Activated CD8-positive, alpha-beta T cell treated with anti-CD3 and anti-CD28 coated beads for 36 hours (primary cell): Measurements from ENCODE around the gene HMOX2. TPM values are rescaled to one million over a fixed set of nuclear protein-coding genes. Genes with fewer than 3 reads are reported as not detected.

Experiments
- ATAC-seq: fragments of 200-7000 bp; cut with Tn5 transposase; one replicate; pipeline ENCODE4 v1.10.0; 2021; ENCODE audit warnings: mild to moderate bottlenecking, moderate library complexity
- CTCF ChIA-PET: fragments of 350-600 bp; sonication (Branson Sonifier 250); formaldehyde crosslinking; loops from one replicate; lab custom pipeline; 2021; ENCODE audit warnings: antibody characterized with exemption; lab: Charles Lee
- POLR2A ChIA-PET: fragments of 350-600 bp; sonication (Branson Sonifier 250); formaldehyde crosslinking; loops from one replicate; lab custom pipeline; 2021; ENCODE audit warnings: antibody characterized with exemption; lab: Charles Lee
- DNase-seq: peaks from one replicate; pipeline ENCODE4 v3.0.0-alpha.2; 2020
- H3K27ac Mint-ChIP-seq: one replicate; pipeline ENCODE4 v1.8.0; 2021; ENCODE audit warnings: mild to moderate bottlenecking, mixed read lengths
- H3K27me3 Mint-ChIP-seq: one replicate; pipeline ENCODE4 v1.8.0; 2021; ENCODE audit warnings: mixed read lengths
- H3K36me3 Mint-ChIP-seq: one replicate; pipeline ENCODE4 v1.8.0; 2021; ENCODE audit warnings: low read depth, mixed read lengths
- H3K4me1 Mint-ChIP-seq: one replicate; pipeline ENCODE4 v1.8.0; 2021; ENCODE audit warnings: low read depth, mixed read lengths
- H3K4me3 Mint-ChIP-seq: one replicate; pipeline ENCODE4 v1.8.0; 2021; ENCODE audit warnings: mild to moderate bottlenecking, moderate library complexity, mixed read lengths
- H3K9me3 Mint-ChIP-seq: one replicate; pipeline ENCODE4 v1.8.0; 2021; ENCODE audit warnings: mixed read lengths
- intact Hi-C: fragments of 100-400 bp; cut with micrococcal nuclease; formaldehyde crosslinking; loops from one replicate; pipeline ENCODE4 v1.10.0; 2022
- total RNA-seq, 2 experiments: library from RNA; stranded (reverse); gene quantifications; one replicate each; pipeline ENCODE4 v1.2.3, GENCODE V29; 2021
- TF ChIP-seq, protein P1 (sequence below): fragments of 200-600 bp; IDR thresholded peaks from one replicate; pipeline ENCODE4 v1.8.0; 2022; ENCODE audit warnings: antibody characterized with exemption, mild to moderate bottlenecking

HMOX2 gene
- total RNA-seq, 2 experiments from 2014 or later = 64.7 to 65.4 TPM

DNA sequence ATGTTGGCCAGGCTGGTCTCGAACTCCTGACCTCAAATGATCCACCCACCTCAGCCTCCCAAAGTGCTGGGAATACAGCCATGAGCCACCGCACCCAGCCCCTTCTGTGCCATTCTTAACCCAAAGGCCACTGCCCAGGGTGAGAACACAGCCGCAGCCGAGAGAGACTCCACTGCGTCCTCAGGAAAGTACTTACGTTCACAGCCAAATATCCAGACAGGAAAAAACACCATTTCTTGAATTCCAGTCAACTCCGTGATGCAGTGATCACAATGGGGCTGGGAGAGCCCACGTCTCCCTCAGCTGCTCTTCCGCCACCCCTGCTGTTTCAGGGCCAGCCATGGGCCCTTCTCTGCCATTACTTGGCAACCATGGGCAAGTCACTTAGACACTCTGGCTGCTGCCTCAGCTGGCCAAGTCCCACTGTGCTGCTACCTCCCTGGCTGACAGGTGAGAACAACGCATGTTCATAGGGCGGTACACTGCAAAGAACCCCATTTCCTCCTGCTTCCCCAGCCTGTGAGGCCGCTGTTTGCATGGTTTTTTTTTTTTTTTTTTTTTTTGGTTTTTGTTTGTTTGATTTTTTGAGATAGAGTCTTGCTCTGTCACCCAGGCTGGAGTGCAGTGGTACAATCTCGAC is 58.1 kb downstream of the HMOX2 start:
- intact Hi-C loops = no loop called here
- ATAC-seq (no peak), DNase-seq (no peak)
- POLR2A ChIA-PET = interaction anchor here (0.9 kb wide), 1 partner anchor 91 kb away, joined by 3 read pairs; no protein-coding TSS in a partner anchor
- no peak overlapping the region for H3K4me3 Mint-ChIP-seq
- H3K9me3 Mint-ChIP-seq = no peaks in the 10 kb centered on the region
- TF ChIP-seq, protein P1, sequence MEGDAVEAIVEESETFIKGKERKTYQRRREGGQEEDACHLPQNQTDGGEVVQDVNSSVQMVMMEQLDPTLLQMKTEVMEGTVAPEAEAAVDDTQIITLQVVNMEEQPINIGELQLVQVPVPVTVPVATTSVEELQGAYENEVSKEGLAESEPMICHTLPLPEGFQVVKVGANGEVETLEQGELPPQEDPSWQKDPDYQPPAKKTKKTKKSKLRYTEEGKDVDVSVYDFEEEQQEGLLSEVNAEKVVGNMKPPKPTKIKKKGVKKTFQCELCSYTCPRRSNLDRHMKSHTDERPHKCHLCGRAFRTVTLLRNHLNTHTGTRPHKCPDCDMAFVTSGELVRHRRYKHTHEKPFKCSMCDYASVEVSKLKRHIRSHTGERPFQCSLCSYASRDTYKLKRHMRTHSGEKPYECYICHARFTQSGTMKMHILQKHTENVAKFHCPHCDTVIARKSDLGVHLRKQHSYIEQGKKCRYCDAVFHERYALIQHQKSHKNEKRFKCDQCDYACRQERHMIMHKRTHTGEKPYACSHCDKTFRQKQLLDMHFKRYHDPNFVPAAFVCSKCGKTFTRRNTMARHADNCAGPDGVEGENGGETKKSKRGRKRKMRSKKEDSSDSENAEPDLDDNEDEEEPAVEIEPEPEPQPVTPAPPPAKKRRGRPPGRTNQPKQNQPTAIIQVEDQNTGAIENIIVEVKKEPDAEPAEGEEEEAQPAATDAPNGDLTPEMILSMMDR = no peak
- H3K4me1 Mint-ChIP-seq = peaks cover 54% of the 10 kb centered on the region
- peak overlapping the region; percentile 68 for H3K27ac Mint-ChIP-seq
- CTCF ChIA-PET = interaction anchor here (1.0 to 3.4 kb wide), 2 partner anchors 20 to 29 kb away, joined by 3 to 17 read pairs; no protein-coding TSS in a partner anchor
- no peaks in the 10 kb centered on the region for H3K27me3 Mint-ChIP-seq
- peaks cover 23% of the 10 kb centered on the region for H3K36me3 Mint-ChIP-seq

DNA sequence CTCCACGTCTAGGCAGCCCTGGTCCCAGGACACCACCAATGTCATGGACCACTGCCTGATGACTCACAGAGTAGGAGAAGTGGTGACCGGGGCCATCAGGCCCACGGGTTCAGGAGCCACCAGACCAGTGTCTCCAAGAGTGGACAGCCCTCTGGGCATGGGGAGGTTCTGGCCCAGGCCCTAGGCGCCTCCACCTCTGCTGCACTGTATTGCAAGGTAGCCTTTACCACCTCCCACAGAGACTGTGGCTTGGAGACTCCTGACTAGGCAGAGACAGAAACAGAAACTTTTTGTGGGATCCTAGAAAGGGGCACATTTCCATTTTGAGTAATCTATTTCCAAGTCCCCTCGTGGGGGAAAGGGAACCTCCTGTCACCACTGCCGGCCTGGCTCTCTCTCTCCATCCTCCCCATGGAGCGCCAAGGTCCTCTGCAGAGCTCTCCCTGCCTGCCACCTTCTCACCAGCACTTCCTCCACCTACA is 59.5 kb downstream of the HMOX2 start:
- TF ChIP-seq, protein P1 = no peak
- H3K4me1 Mint-ChIP-seq = peaks cover 42% of the 10 kb centered on the region
- peaks cover 28% of the 10 kb centered on the region for H3K36me3 Mint-ChIP-seq
- ChIA-PET CTCF (interaction anchor here (0.7 to 15.8 kb wide), 6 partner anchors 13 to 50 kb away, joined by 3 to 174 read pairs (median 4); no protein-coding TSS in a partner anchor), POLR2A (interaction anchor here (0.8 to 1.8 kb wide), 5 partner anchors 28 to 159 kb away, joined by 3 to 4 read pairs (median 3); no protein-coding TSS in a partner anchor)
- peak overlapping the region; percentile 29 for H3K4me3 Mint-ChIP-seq
- intact Hi-C loops = loop anchor here (5.0 kb wide), 1 partner anchor 58 kb away; the partner anchor contains the start of gene HMOX2
- DNase-seq = peak; percentile 57
- ATAC-seq = peak; percentile 45
- peaks cover 6% of the 10 kb centered on the region for H3K9me3 Mint-ChIP-seq
- no peaks in the 10 kb centered on the region for H3K27me3 Mint-ChIP-seq
- H3K27ac Mint-ChIP-seq = peak overlapping the region; percentile 83

DNA sequence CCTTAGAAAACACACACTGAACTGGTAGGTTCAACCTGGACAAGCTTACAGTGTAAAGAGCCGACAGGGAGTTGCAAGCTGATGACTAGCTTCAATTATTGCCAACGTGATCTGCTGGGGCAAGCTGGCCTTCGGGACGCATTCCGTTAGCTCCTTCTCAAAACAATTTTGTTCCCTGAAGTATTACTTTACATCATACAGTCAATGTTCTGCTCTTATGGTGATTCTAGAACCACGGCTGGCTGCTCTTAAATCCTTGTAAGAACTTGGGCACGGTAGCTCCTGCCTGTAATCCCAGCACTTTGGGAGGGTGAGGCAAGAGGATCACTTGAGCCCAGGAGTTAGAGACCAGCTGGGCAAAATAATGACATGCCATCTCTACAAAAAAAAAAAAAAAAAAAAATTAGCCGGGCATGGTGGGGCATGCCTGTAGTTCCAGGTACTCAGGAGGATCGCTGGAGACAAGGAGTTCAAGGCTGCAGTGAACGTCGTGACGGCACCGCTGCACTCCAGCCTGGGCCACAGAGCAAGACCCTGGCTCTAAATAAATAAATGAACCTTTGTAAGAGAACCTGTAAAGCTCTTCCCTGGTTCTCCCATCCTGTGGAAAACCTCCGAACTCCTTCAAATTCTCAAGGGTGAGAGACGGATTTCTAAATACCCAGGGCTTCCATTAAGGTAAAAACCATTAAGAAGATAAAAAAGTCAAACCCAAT is 60.4 kb downstream of the HMOX2 start:
- TF ChIP-seq, protein P1 = no peak
- Mint-ChIP-seq H3K27ac (peak overlapping the region; percentile 83), H3K9me3 (peaks cover 6% of the 10 kb centered on the region), H3K36me3 (peaks cover 26% of the 10 kb centered on the region), H3K4me1 (peaks cover 40% of the 10 kb centered on the region), H3K4me3 (peak overlapping the region; percentile 62), H3K27me3 (no peaks in the 10 kb centered on the region)
- POLR2A ChIA-PET = interaction anchor here (0.8 to 1.8 kb wide), 5 partner anchors 29 to 158 kb away, joined by 3 to 4 read pairs (median 3); no protein-coding TSS in a partner anchor
- intact Hi-C loops = loop anchor here (5.0 kb wide), 1 partner anchor 59 kb away; the partner anchor contains the start of gene HMOX2
- no peak for DNase-seq
- no peak for ATAC-seq
- CTCF ChIA-PET = interaction anchor here (0.7 to 15.8 kb wide), 7 partner anchors 12 to 59 kb away, joined by 3 to 174 read pairs (median 4); no protein-coding TSS in a partner anchor

DNA sequence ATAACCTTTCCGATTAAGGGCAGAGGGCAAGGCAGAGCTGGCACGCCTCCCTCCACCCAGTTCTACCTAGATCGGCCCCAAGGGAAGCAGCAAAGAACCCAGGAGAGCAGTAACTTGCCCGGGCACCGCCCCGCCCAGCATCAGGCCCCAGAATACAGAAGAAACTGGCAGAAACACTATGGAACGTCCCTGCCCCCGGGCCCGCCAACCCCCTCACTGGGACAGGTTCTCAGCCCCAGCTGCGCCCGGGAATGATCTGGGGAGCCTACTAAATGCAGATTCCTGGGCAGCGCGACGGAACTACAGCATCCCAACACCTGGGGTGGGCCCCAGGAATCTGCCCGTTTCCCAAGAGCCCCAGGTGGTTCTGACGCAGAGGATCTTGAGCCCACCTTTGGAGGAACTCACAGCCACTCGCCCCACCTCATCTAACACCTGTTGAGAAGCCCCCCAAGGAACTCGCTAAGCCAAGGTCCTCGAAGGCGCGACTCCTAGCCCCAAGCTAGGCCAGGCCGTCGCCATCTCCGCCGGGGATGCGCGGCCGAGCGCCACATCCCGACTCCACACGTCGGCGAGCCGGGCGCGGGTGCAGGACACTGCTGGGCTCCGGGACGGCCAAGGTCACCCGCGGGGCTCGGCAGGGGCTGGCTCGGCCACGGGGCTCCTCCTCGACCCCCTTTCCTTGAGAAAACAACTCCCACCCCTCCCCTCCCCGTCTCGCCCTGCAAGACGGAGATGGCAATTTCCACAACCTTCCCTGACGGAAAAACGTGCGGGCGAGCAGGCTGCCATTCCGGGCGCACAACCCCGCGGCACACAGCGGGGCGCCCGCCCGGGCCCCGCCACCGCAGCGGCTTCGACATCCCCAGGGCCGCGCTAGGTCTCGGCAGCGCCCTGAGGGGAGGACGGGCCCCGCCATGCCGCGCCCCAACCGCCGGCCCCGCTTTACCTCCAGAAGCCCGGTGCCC is 61.5 kb downstream of the HMOX2 start:
- DNase-seq (no peak), ATAC-seq (peak; percentile 31)
- H3K4me1 Mint-ChIP-seq = peaks cover 37% of the 10 kb centered on the region
- peaks cover 6% of the 10 kb centered on the region for H3K9me3 Mint-ChIP-seq
- CTCF ChIA-PET = interaction anchor here (1.2 to 15.8 kb wide), 6 partner anchors 10 to 78 kb away, joined by 3 to 174 read pairs (median 4); no protein-coding TSS in a partner anchor
- POLR2A ChIA-PET = interaction anchor here (0.6 to 1.1 kb wide), 3 partner anchors 8 to 210 kb away, joined by 3 read pairs; no protein-coding TSS in a partner anchor
- peak overlapping the region; percentile 62 for H3K4me3 Mint-ChIP-seq
- peak overlapping the region; percentile 17 for H3K27ac Mint-ChIP-seq
- intact Hi-C loops = loop anchor here (5.0 kb wide), 1 partner anchor 60 kb away; the partner anchor contains the start of gene HMOX2
- H3K36me3 Mint-ChIP-seq = peaks cover 20% of the 10 kb centered on the region
- no peaks in the 10 kb centered on the region for H3K27me3 Mint-ChIP-seq
- TF ChIP-seq, protein P1 = no peak
